ENCODE results near the gene SCLY. TPM values are rescaled to one million over a fixed set of nuclear protein-coding genes. Genes with fewer than 3 reads are reported as not detected.
"Not testable (repeated sequence)": the region's sequence is repeated elsewhere in the genome, so short reads cannot be mapped to it uniquely, and the experiment has no call there.

Gene SCLY
- total and polyA plus RNA-seq, 9 donors = 7.3 to 18.0 (median 12.5) TPM

GRCh38 chr2:238045575-238045974, 15.2 kb upstream of the SCLY start:
- Histone ChIP-seq H3K9me3 (no peaks in the 10 kb centered on the region), H3K36me3 (no peaks in the 10 kb centered on the region), H3K4me3 (no peak overlapping the region), H3K27ac (no peak overlapping the region), H3K27me3 (no peaks in the 10 kb centered on the region), H3K4me1 (ENCODE audit: insufficient read depth) (no peaks in the 10 kb centered on the region)
- intact Hi-C loops (cut with DNase I) = loop anchor here in 1 of 4 donors (5.0 kb wide), 1 partner anchor 1462 kb away; no protein-coding TSS in a partner anchor
- TF ChIP-seq POLR2A (IDR thresholded peaks at IDR 0.05) = no peak
- no peak for TF ChIP-seq CTCF (IDR thresholded peaks at IDR 0.05)
- no peak for TF ChIP-seq EP300 (IDR thresholded peaks at IDR 0.05)
- DNase-seq = no peak

- Histone ChIP-seq H3K36me3 (no peaks in the 10 kb centered on the region), H3K27ac (no peak overlapping the region), H3K9me3 (no peaks in the 10 kb centered on the region), H3K4me1 (ENCODE audit: insufficient read depth) (no peaks in the 10 kb centered on the region), H3K4me3 (no peak overlapping the region), H3K27me3 (no peaks in the 10 kb centered on the region)
- intact Hi-C loops (cut with DNase I) = loop anchor here in 1 of 4 donors (5.0 kb wide), 1 partner anchor 1461 kb away; no protein-coding TSS in a partner anchor
- WGBS, 3 donors = 84 to 93% (median 91%) methylated on average over 2 of the region's 2 CpGs
- no peak for DNase-seq
- TF ChIP-seq EP300 (IDR thresholded peaks at IDR 0.05) (no peak), CTCF (IDR thresholded peaks at IDR 0.05) (no peak), POLR2A (IDR thresholded peaks at IDR 0.05) (no peak)
Measured at GRCh38 chr2:238046725-238047270, 14.0 kb upstream of the SCLY start.

- no peaks in the 10 kb centered on the region for H3K36me3 ChIP-seq
- TF ChIP-seq POLR2A (IDR thresholded peaks at IDR 0.05) (no peak), CTCF (IDR thresholded peaks at IDR 0.05) (no peak), EP300 (IDR thresholded peaks at IDR 0.05) (no peak)
- H3K27ac ChIP-seq = no peak overlapping the region
- H3K4me3 ChIP-seq = no peak overlapping the region
- DNase-seq = no peak
- H3K9me3 ChIP-seq = no peaks in the 10 kb centered on the region
- no peaks in the 10 kb centered on the region for H3K4me1 ChIP-seq (ENCODE audit: insufficient read depth)
- intact Hi-C loops (cut with DNase I) = no loop called here
- WGBS, 3 donors = 65 to 79% (median 65%) methylated on average over 2 of the region's 2 CpGs
- no peaks in the 10 kb centered on the region for H3K27me3 ChIP-seq
Measured at GRCh38 chr2:238053191-238053776, 7.5 kb upstream of the SCLY start.

DNA sequence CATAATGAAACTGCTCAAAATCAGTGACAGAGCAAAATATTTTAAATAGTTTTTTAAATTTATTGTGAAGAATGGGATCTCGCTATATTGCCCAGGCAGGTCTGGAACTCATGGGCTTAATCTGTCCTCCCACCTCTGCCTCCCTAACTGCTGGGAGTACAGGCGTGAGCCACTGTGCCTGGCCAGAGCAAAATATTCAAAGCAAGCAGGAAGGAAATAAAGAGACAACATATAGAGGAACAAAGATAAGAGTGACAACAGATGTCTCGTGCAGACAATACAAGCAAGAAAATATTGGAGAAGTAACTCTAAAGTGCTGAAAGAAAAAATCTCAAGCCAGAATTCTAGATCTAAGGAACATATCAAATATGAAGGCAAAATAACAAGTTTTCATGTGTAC, 5.0 kb upstream of the SCLY start:
- H3K4me3 ChIP-seq = no peak overlapping the region
- no peaks in the 10 kb centered on the region for H3K4me1 ChIP-seq (ENCODE audit: insufficient read depth)
- no peaks in the 10 kb centered on the region for H3K36me3 ChIP-seq
- DNase-seq = no peak
- intact Hi-C loops (cut with DNase I) = no loop called here
- no peaks in the 10 kb centered on the region for H3K27me3 ChIP-seq
- no peaks in the 10 kb centered on the region for H3K9me3 ChIP-seq
- WGBS, 3 donors = 36 to 55% (median 43%) methylated on average over 3 of the region's 3 CpGs
- no peak overlapping the region for H3K27ac ChIP-seq
- TF ChIP-seq POLR2A (IDR thresholded peaks at IDR 0.05) (no peak), CTCF (IDR thresholded peaks at IDR 0.05) (no peak), EP300 (IDR thresholded peaks at IDR 0.05) (no peak)

- H3K4me3 ChIP-seq; H3K9me3 ChIP-seq; DNase-seq; intact Hi-C loops (cut with DNase I); H3K27me3 ChIP-seq; H3K36me3 ChIP-seq; H3K27ac ChIP-seq; H3K4me1 ChIP-seq (ENCODE audit: insufficient read depth): not testable (repeated sequence)
- 88 to 94% (median 93%) methylated on average over 32 to 44 of the region's 44 CpGs for WGBS, 3 donors
Measured at GRCh38 chr2:238057696-238058575, 2.9 kb upstream of the SCLY start.
